GM08714 (cell line): Measurements from ENCODE around the gene ITPRIPL2.
A peak's percentile ranks its signal among the peaks of the same experiment; 100 is the strongest.

Experiments used
- H3K4me3 ChIP-seq: fragments of 200-500 bp; sonication (Bioruptor generic); 2 replicates; pipeline ENCODE4 v1.5.1; 2014; ENCODE audit warnings: mild to moderate bottlenecking, low read length, inconsistent platforms
- ZNF274 ChIP-seq: IDR thresholded peaks from 2 replicates; pipeline ENCODE4 v1.6.1; 2012; ENCODE audit warnings: mild to moderate bottlenecking, low read depth, low read length

The ITPRIPL2 gene

DNA sequence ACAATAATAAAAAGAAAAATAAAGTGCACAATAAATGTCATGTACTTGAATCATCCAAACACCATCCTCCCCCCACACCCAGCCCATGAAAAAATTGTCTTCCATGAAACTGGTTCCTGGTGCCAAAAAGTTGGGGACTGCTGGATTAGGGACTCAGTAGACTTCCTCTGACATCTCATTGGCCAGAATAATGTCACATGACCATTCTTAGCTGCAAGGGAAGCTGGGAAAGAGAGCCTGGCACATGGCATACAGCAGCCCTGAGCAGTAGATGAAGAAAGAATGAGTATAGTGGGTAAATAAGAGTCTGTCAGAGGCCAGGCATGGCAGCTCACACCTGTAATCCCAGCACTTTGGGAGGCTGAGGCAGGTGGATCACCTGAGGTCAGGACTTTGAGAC lies 12.5 kb downstream of the ITPRIPL2 start:
- no peak for TF ChIP-seq ZNF274
- H3K4me3 ChIP-seq: no peak overlapping the region

- no peak overlapping the region for H3K4me3 ChIP-seq
- no peak for TF ChIP-seq ZNF274
These were observed 13.4 kb downstream of the ITPRIPL2 start for GRCh38 chr16:19127205-19127604.

- no peak for TF ChIP-seq ZNF274
- no peak overlapping the region for H3K4me3 ChIP-seq
These were observed 13.9 kb downstream of the ITPRIPL2 start for GRCh38 chr16:19127674-19128131.

DNA sequence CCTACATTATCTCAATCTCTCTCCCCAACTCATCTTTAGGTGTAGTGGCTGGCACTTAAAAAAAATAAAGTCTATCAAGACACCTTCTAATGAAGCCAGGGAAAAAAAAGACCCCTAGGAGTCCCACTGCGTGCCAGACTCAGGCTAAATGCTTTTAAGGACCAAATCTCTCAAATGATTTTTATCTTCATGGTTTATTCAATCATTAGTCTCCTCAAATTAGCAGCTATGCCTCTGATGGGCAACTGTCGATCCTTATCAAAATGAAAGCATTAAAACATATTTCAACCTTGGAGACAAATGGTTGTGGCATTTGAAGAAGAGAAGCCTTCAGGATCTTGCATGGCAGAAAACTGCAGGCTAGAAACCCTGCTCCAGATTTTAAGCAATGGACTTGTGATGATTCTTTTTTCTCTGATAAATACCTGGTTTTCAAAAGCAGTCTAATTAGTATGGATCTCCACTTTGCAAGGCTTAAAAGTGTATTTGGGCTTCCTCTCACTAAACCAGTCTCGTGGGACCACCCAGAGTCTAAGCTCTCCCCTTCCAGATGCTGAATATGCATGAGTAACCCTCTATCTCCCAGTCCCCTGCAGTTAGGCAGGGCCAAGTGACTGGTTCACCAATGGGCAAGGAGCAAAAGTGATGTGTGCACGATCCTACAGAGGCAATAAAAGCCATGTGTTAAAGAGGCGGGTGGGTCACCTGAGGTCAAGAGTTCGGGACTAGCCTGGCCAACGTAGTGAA lies 14.9 kb downstream of the ITPRIPL2 start:
- no peak for TF ChIP-seq ZNF274
- H3K4me3 ChIP-seq: no peak overlapping the region

DNA sequence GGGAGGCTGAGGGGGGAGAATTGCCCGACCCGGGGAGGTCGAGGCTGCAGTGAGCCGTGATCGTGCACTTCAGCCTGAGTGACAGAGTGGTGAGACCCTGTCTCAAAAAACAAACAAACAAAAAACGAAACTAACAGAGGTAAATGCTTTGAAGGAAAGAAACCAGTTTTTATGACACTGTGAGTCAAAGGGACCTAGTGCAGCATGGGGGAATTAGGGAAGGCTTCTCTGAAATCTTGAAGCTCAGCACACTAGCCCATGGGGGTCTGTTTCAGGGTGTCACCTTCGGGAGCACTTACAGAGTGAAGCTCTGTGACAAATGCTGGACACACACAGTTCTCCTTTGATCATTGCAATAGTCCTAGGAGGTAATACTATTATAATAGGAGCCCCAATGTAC lies 16.6 kb downstream of the ITPRIPL2 start:
- H3K4me3 ChIP-seq: no peak overlapping the region
- TF ChIP-seq ZNF274: no peak

GRCh38 chr16:19130852-19131824 lies 17.4 kb downstream of the ITPRIPL2 start:
- peak overlapping the region; percentile 11; the same call in 1 of the 2 replicates for H3K4me3 ChIP-seq
- TF ChIP-seq ZNF274: no peak

GRCh38 chr16:19131825-19132218 lies 18.1 kb downstream of the ITPRIPL2 start:
- no peak for TF ChIP-seq ZNF274
- H3K4me3 ChIP-seq: no peak overlapping the region

GRCh38 chr16:19132255-19132654 lies 18.5 kb downstream of the ITPRIPL2 start:
- H3K4me3 ChIP-seq: no peak overlapping the region
- TF ChIP-seq ZNF274: no peak

- H3K4me3 ChIP-seq: no peak overlapping the region
- no peak for TF ChIP-seq ZNF274
These were observed 19.1 kb downstream of the ITPRIPL2 start for GRCh38 chr16:19132898-19133297.

DNA sequence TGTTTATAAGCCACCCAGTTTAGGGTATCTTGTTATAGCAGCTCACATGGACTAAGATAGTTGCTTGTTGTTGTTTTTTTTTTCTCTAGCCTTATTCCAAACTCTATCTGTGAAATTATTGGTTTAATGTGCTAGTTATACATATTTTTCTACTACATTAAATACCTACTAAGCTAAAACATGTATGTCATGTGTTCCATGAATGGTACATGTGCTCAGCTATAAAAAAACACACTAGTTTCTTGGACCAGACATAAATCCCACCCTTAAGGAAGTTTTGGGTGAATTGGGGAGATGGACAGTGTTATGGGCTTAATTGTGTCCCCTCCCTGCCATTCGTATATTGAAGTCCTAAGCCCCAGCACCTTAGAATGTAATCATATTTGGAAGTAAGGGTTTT lies 19.8 kb downstream of the ITPRIPL2 start:
- H3K4me3 ChIP-seq: no peak overlapping the region
- TF ChIP-seq ZNF274: no peak

GRCh38 chr16:19135201-19135842 lies 21.6 kb downstream of the ITPRIPL2 start:
- H3K4me3 ChIP-seq: no peak overlapping the region
- TF ChIP-seq ZNF274: no peak

GRCh38 chr16:19135896-19136438 lies 22.2 kb downstream of the ITPRIPL2 start:
- TF ChIP-seq ZNF274: no peak

GRCh38 chr16:19136549-19137196 lies 22.9 kb downstream of the ITPRIPL2 start:
- TF ChIP-seq ZNF274: no peak
- no peak overlapping the region for H3K4me3 ChIP-seq

More at GRCh38 chr16:19135896-19136438, 22.2 kb downstream of the ITPRIPL2 start:
- no peak overlapping the region for H3K4me3 ChIP-seq
